Neural progenitor cell (in vitro differentiated cells): ENCODE results near the gene NHLH2. TPM values are rescaled to one million over a fixed set of nuclear protein-coding genes. Genes with fewer than 3 reads are reported as not detected.

ENCODE experiments used
- DNase-seq: peaks from one replicate; pipeline ENCODE4 v3.0.0-alpha.2; 2016; ENCODE audit warnings: low spot score
- H2AFZ ChIP-seq: fragments of 200-600 bp; sonication (generic); replicated peaks from 2 replicates; pipeline ENCODE4 v1.6.1; 2016; ENCODE audit warnings: antibody characterized with exemption
- H3F3A ChIP-seq: fragments of 200-600 bp; sonication (generic); 2 replicates; pipeline ENCODE4 v1.6.1; 2016; ENCODE audit warnings: antibody characterized with exemption, low read depth
- H3K27ac ChIP-seq: fragments of 200-600 bp; sonication (generic); 2 replicates; pipeline ENCODE4 v1.5.1; 2016; ENCODE audit warnings: mild to moderate bottlenecking
- H3K27me3 ChIP-seq: fragments of 200-600 bp; sonication (generic); 2 replicates; pipeline ENCODE4 v1.6.1; 2016; ENCODE audit warnings: mild to moderate bottlenecking, moderate library complexity
- H3K36me3 ChIP-seq: fragments of 200-600 bp; sonication (generic); 2 replicates; pipeline ENCODE4 v1.5.1; 2016
- H3K4me1 ChIP-seq: fragments of 200-600 bp; sonication (generic); 2 replicates; pipeline ENCODE4 v1.6.1; 2016; ENCODE audit warnings: mixed run types
- H3K4me2 ChIP-seq: fragments of 200-600 bp; sonication (generic); 2 replicates; pipeline ENCODE4 v1.6.1; 2016
- H3K4me3 ChIP-seq: fragments of 200-600 bp; sonication (generic); 2 replicates; pipeline ENCODE4 v1.5.1; 2016
- H3K79me2 ChIP-seq: fragments of 200-600 bp; sonication (generic); 2 replicates; pipeline ENCODE4 v1.6.1; 2016; ENCODE audit warnings: low read depth
- H3K9ac ChIP-seq: fragments of 200-600 bp; sonication (generic); 2 replicates; pipeline ENCODE4 v1.6.1; 2016
- H3K9me3 ChIP-seq: fragments of 200-600 bp; sonication (generic); 2 replicates; pipeline ENCODE4 v1.5.1; 2016; ENCODE audit warnings: low read depth
- H4K20me1 ChIP-seq: fragments of 200-600 bp; sonication (generic); 2 replicates; pipeline ENCODE4 v1.6.1; 2016; ENCODE audit warnings: low read depth
- H3K27ac Mint-ChIP-seq: 3 replicates; pipeline ENCODE4 v1.8.0; 2021; ENCODE audit warnings: mixed read lengths
- H3K27me3 Mint-ChIP-seq: 2 replicates; pipeline ENCODE4 v1.8.0; 2022; ENCODE audit warnings: low read depth, mild to moderate bottlenecking, inconsistent platforms, moderate library complexity, mixed read lengths; ENCODE audit not compliant: insufficient read depth
- H3K36me3 Mint-ChIP-seq: 3 replicates; pipeline ENCODE4 v1.8.0; 2021; ENCODE audit warnings: mixed read lengths
- H3K4me1 Mint-ChIP-seq: 3 replicates; pipeline ENCODE4 v1.8.0; 2021; ENCODE audit warnings: mixed read lengths
- H3K4me3 Mint-ChIP-seq: 3 replicates; pipeline ENCODE4 v1.8.0; 2021; ENCODE audit warnings: mild to moderate bottlenecking, moderate library complexity, mixed read lengths
- H3K9me3 Mint-ChIP-seq: 3 replicates; pipeline ENCODE4 v1.8.0; 2020; ENCODE audit warnings: mixed read lengths
- CTCF ChIP-seq: fragments of 200-600 bp; sonication (generic); IDR thresholded peaks from 2 replicates; pipeline ENCODE4 v1.5.1; 2017; ENCODE audit warnings: antibody characterized with exemption, mild to moderate bottlenecking
- EZH2 ChIP-seq: fragments of 200-600 bp; sonication (generic); IDR thresholded peaks from 2 replicates; pipeline ENCODE4 v1.6.1; 2017; ENCODE audit warnings: antibody characterized with exemption, mild to moderate bottlenecking, moderate library complexity
- EZH2phosphoT487 ChIP-seq: fragments of 200-600 bp; sonication (generic); IDR thresholded peaks from 2 replicates; pipeline ENCODE4 v1.6.1; 2017; ENCODE audit warnings: antibody characterized with exemption
- total RNA-seq: library from RNA; depleted of rRNA; stranded (reverse); fragments of >200 nt; gene quantifications from 2 replicates; pipeline ENCODE4 v1.2.3, GENCODE V29; 2015; ENCODE audit warnings: low replicate concordance

The NHLH2 gene
- total RNA-seq, 1 donor from 2014 or later: 0.17 TPM

GRCh38 chr1:115811140-115811828 is 29.6 kb downstream of the NHLH2 start:
- Mint-ChIP-seq H3K9me3 (no peaks in the 10 kb centered on the region), H3K27ac (no peak overlapping the region)

GRCh38 chr1:115810609-115811008 is 30.3 kb downstream of the NHLH2 start:
- no peak overlapping the region for H3K4me3 ChIP-seq
- H3K9me3 Mint-ChIP-seq: peaks cover under 1% of the 10 kb centered on the region
- no peak for DNase-seq
- H4K20me1 ChIP-seq: no peaks in the 10 kb centered on the region
- H3K79me2 ChIP-seq: no peaks in the 10 kb centered on the region
- no peaks in the 10 kb centered on the region for H3K4me1 ChIP-seq
- H3K27ac Mint-ChIP-seq: no peak overlapping the region
- no peak overlapping the region for H3K27ac ChIP-seq
- H3K36me3 Mint-ChIP-seq: no peaks in the 10 kb centered on the region
- H3K9ac ChIP-seq: no peak overlapping the region
- H3K4me3 Mint-ChIP-seq: no peak overlapping the region
- TF ChIP-seq CTCF (no peak), EZH2phosphoT487 (no peak), EZH2 (no peak)
- H3K9me3 ChIP-seq: no peaks in the 10 kb centered on the region
- no peak overlapping the region for H2AFZ ChIP-seq
- H3K27me3 ChIP-seq: no peaks in the 10 kb centered on the region
- H3K4me2 ChIP-seq: no peak overlapping the region
- H3K36me3 ChIP-seq: no peaks in the 10 kb centered on the region
- no peaks in the 10 kb centered on the region for H3F3A ChIP-seq
- no peaks in the 10 kb centered on the region for H3K27me3 Mint-ChIP-seq
- H3K4me1 Mint-ChIP-seq: no peaks in the 10 kb centered on the region

More at GRCh38 chr1:115811140-115811828, 29.6 kb downstream of the NHLH2 start:
- no peak overlapping the region for H3K4me2 ChIP-seq
- H3K9me3 ChIP-seq: no peaks in the 10 kb centered on the region
- H3F3A ChIP-seq: no peaks in the 10 kb centered on the region
- H3K4me3 ChIP-seq: no peak overlapping the region
- no peak for TF ChIP-seq EZH2
- no peak for TF ChIP-seq CTCF
- TF ChIP-seq EZH2phosphoT487: no peak
- no peaks in the 10 kb centered on the region for H3K4me1 ChIP-seq
- Mint-ChIP-seq H3K36me3 (no peaks in the 10 kb centered on the region), H3K4me3 (no peak overlapping the region), H3K4me1 (no peaks in the 10 kb centered on the region), H3K27me3 (no peaks in the 10 kb centered on the region)
- H3K27me3 ChIP-seq: no peaks in the 10 kb centered on the region
- H4K20me1 ChIP-seq: no peaks in the 10 kb centered on the region
- no peak overlapping the region for H2AFZ ChIP-seq
- no peaks in the 10 kb centered on the region for H3K79me2 ChIP-seq
- DNase-seq: no peak
- no peaks in the 10 kb centered on the region for H3K36me3 ChIP-seq
- no peak overlapping the region for H3K9ac ChIP-seq
- no peak overlapping the region for H3K27ac ChIP-seq

- no peaks in the 10 kb centered on the region for H3K4me1 Mint-ChIP-seq
- Histone ChIP-seq H4K20me1 (no peaks in the 10 kb centered on the region), H3K27ac (no peak overlapping the region), H2AFZ (no peak overlapping the region), H3K4me2 (no peak overlapping the region), H3F3A (no peaks in the 10 kb centered on the region), H3K4me1 (no peaks in the 10 kb centered on the region), H3K27me3 (no peaks in the 10 kb centered on the region), H3K36me3 (no peaks in the 10 kb centered on the region), H3K9me3 (no peaks in the 10 kb centered on the region), H3K79me2 (no peaks in the 10 kb centered on the region), H3K9ac (no peak overlapping the region), H3K4me3 (no peak overlapping the region)
- peaks cover 2% of the 10 kb centered on the region for H3K27me3 Mint-ChIP-seq
- no peak overlapping the region for H3K27ac Mint-ChIP-seq
- no peaks in the 10 kb centered on the region for H3K36me3 Mint-ChIP-seq
- DNase-seq: no peak
- TF ChIP-seq EZH2phosphoT487 (no peak), EZH2 (no peak), CTCF (no peak)
- H3K9me3 Mint-ChIP-seq: peaks cover 2% of the 10 kb centered on the region
- no peak overlapping the region for H3K4me3 Mint-ChIP-seq
These were observed 31.1 kb downstream of the NHLH2 start for GRCh38 chr1:115809847-115810246.
